ENCODE data around the gene MMRN1. TPM values are rescaled to one million over a fixed set of nuclear protein-coding genes. Genes with fewer than 3 reads are reported as not detected.

The MMRN1 gene
- total and polyA plus RNA-seq, 2 of the 8 experiments (the other 6 are each of a cell fraction or from before 2014, with no cell fraction given), result not detected

DNA sequence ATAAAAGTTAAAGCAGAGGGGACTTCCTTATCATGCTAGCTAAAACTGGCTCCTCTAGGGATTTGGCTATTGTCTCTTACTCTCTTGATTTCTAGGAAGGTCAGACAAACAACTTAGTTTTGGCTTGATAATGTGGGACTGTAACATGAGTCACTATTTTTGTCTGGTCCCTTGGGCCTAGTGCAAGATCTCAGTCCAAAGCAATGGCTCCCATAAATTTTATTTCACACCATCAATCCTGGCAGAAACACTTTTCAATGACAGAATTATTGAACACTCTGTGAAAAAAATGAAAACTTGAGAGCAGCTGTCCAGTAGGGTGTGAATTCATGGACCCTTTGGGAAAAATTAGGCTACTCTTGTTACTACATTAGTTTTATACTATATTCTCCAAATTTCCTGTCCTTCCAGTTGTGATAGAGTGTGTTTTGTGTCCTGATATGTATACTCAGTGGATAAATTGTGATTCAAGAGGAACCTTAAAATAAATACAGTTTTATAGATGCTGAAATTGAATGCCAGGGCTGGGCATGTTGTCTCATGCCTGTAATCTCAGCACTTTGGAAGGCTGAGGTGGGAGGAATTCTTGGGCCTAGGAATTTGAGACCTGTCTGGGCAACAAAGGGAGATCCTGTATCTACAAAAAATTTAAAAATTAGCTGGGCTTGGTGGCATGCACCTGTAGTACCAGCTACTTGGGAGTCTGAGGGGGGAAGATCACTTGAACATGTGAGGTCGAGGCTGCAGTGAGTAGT lies 46.9 kb upstream of the MMRN1 start (continued):
- TF ChIP-seq SIN3A (conservative IDR thresholded peaks at IDR 0.05 in 1 of 2, IDR thresholded peaks at IDR 0.05 in 1 of 2; ENCODE audit: low read depth in 1 of 2, low read length in 2 of 2) (no peak), PHF8 (conservative IDR thresholded peaks at IDR 0.05; ENCODE audit: low read depth, low read length) (no peak), E2F6 (IDR thresholded peaks at IDR 0.05) (no peak), ATF3 (IDR thresholded peaks at IDR 0.05; ENCODE audit: insufficient read depth, low read depth, low read length) (no peak), SP2 (IDR thresholded peaks at IDR 0.05; ENCODE audit: low read length) (no peak), EZH2 (IDR thresholded peaks at IDR 0.05; ENCODE audit: low read depth, low read length, severe bottlenecking) (no peak), JUND (IDR thresholded peaks at IDR 0.05; ENCODE audit: low read length) (no peak), SP1 (IDR thresholded peaks at IDR 0.05; ENCODE audit: low read depth, low read length) (no peak), BCL11A (IDR thresholded peaks at IDR 0.05; ENCODE audit: low read depth in 2 of 2, low read length in 2 of 2) (no peak), FOSL1 (IDR thresholded peaks at IDR 0.05; ENCODE audit: insufficient read depth, low read depth, low read length) (no peak), POLR2A (IDR thresholded peaks at IDR 0.05; ENCODE audit: control extremely low read depth in 1 of 2, low read depth in 2 of 2, low read length in 2 of 2) (no peak)
